ENCODE data around the gene PEDS1. TPM values are rescaled to one million over a fixed set of nuclear protein-coding genes. Genes with fewer than 3 reads are reported as not detected.

PEDS1 gene
- total and polyA plus RNA-seq, 2 of the 13 experiments (the other 11 are each of a cell fraction or from before 2014, with no cell fraction given): 30.5 to 93.9 TPM

DNA sequence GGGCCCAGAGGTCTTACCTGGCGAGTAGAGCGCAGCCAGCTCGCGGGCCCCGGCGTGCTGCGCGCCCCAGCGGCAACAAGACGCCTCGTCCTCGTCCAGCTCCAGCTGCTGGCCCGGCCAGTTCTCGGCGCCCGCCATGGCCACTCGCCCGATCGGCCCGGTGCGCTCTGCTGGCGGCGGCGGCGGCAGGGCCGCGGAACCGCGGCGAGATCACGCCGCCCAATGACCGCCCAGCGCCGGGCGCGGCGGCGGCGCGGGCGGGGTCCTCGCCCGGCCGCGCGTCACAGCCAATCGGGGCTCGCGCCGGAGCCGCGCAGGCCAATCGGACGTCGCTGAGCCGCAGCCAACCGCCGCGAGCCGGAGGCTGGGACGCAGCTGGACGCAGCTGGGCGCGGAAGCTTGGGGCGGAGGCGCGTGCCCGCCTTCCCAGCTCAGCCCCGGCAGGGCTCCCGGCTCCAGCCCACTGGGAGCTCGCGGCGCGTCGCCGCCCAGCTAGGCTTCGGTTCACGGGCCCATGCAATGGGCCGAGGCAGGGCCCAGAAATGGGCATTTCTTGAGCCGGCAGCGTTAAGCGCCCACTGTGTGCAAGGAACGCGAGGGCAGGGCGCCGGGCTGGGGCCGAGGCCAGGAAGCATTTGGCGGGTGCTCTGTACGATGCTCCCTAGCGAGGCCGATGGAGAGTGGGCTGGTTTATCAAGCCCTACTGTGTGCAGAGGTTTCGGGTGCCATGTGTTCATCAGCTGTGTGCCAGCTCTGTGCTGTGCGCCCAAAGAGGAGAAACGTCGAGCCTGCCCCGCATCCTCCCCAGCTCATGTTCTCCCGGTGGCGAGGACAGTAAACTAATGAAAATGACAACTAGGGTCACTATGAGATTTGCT, at the start of gene PEDS1 (continued):
- TF ChIP-seq ZNF260 (CRISPR knock-in tag; IDR thresholded peaks at IDR 0.05; ENCODE audit: borderline replicate concordance, low read depth): peak; percentile 88; the same call in 1 of the 2 replicates
- TF ChIP-seq ZSCAN22 (CRISPR knock-in tag; IDR thresholded peaks at IDR 0.05): peak; percentile 89
- TF ChIP-seq TBX3 (IDR thresholded peaks at IDR 0.05; ENCODE audit: borderline replicate concordance): no peak
- TF ChIP-seq ZFP37 (CRISPR knock-in tag; IDR thresholded peaks at IDR 0.05; ENCODE audit: borderline replicate concordance): 0 out of 2 replicates have a peak, but pooled peaks have one; percentile 11
- TF ChIP-seq PCBP2 (optimal IDR thresholded peaks at IDR 0.05; ENCODE audit: low read depth, low read length, poor library complexity, severe bottlenecking): no peak
- peak; percentile 60; the same call in 1 of the 2 replicates for TF ChIP-seq ZNF44 (CRISPR knock-in tag; IDR thresholded peaks at IDR 0.05)
- TF ChIP-seq, protein P1, sequence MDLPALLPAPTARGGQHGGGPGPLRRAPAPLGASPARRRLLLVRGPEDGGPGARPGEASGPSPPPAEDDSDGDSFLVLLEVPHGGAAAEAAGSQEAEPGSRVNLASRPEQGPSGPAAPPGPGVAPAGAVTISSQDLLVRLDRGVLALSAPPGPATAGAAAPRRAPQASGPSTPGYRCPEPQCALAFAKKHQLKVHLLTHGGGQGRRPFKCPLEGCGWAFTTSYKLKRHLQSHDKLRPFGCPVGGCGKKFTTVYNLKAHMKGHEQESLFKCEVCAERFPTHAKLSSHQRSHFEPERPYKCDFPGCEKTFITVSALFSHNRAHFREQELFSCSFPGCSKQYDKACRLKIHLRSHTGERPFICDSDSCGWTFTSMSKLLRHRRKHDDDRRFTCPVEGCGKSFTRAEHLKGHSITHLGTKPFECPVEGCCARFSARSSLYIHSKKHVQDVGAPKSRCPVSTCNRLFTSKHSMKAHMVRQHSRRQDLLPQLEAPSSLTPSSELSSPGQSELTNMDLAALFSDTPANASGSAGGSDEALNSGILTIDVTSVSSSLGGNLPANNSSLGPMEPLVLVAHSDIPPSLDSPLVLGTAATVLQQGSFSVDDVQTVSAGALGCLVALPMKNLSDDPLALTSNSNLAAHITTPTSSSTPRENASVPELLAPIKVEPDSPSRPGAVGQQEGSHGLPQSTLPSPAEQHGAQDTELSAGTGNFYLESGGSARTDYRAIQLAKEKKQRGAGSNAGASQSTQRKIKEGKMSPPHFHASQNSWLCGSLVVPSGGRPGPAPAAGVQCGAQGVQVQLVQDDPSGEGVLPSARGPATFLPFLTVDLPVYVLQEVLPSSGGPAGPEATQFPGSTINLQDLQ (CRISPR knock-in tag; IDR thresholded peaks at IDR 0.05): peak; percentile 66; the same call in 1 of the 2 replicates
- TF ChIP-seq KMT2A (CRISPR knock-in tag; IDR thresholded peaks at IDR 0.05): peak; percentile 86
- TF ChIP-seq SRSF1 (optimal IDR thresholded peaks at IDR 0.05; ENCODE audit: low read depth, low read length): no peak
- peak; percentile 98 for TF ChIP-seq SAFB2 (CRISPR knock-in tag; IDR thresholded peaks at IDR 0.05; ENCODE audit: borderline replicate concordance, low read depth)
- TF ChIP-seq CEBPB (IDR thresholded peaks at IDR 0.05; ENCODE audit: borderline replicate concordance, low read depth, low read length): no peak
- TF ChIP-seq, protein P2, sequence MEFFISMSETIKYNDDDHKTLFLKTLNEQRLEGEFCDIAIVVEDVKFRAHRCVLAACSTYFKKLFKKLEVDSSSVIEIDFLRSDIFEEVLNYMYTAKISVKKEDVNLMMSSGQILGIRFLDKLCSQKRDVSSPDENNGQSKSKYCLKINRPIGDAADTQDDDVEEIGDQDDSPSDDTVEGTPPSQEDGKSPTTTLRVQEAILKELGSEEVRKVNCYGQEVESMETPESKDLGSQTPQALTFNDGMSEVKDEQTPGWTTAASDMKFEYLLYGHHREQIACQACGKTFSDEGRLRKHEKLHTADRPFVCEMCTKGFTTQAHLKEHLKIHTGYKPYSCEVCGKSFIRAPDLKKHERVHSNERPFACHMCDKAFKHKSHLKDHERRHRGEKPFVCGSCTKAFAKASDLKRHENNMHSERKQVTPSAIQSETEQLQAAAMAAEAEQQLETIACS (CRISPR knock-in tag; IDR thresholded peaks at IDR 0.05): peak; percentile 97
- TF ChIP-seq, protein P3, sequence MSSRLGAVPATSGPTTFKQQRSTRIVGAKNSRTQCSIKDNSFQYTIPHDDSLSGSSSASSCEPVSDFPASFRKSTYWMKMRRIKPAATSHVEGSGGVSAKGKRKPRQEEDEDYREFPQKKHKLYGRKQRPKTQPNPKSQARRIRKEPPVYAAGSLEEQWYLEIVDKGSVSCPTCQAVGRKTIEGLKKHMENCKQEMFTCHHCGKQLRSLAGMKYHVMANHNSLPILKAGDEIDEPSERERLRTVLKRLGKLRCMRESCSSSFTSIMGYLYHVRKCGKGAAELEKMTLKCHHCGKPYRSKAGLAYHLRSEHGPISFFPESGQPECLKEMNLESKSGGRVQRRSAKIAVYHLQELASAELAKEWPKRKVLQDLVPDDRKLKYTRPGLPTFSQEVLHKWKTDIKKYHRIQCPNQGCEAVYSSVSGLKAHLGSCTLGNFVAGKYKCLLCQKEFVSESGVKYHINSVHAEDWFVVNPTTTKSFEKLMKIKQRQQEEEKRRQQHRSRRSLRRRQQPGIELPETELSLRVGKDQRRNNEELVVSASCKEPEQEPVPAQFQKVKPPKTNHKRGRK (CRISPR knock-in tag; IDR thresholded peaks at IDR 0.05): 0 out of 2 replicates have a peak, but pooled peaks have one; percentile 67
- TF ChIP-seq ZNF678 (CRISPR knock-in tag; IDR thresholded peaks at IDR 0.05): peak; percentile 96
- TF ChIP-seq, protein P4, sequence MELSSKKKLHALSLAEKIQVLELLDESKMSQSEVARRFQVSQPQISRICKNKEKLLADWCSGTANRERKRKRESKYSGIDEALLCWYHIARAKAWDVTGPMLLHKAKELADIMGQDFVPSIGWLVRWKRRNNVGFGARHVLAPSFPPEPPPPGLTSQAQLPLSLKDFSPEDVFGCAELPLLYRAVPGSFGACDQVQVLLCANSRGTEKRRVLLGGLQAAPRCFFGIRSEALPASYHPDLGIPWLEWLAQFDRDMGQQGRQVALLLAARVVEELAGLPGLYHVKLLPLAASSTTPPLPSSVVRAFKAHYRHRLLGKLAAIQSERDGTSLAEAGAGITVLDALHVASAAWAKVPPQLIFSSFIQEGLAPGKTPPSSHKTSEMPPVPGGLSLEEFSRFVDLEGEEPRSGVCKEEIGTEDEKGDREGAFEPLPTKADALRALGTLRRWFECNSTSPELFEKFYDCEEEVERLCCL (CRISPR knock-in tag; IDR thresholded peaks at IDR 0.05; ENCODE audit: borderline replicate concordance): no peak
- TF ChIP-seq, protein P5, sequence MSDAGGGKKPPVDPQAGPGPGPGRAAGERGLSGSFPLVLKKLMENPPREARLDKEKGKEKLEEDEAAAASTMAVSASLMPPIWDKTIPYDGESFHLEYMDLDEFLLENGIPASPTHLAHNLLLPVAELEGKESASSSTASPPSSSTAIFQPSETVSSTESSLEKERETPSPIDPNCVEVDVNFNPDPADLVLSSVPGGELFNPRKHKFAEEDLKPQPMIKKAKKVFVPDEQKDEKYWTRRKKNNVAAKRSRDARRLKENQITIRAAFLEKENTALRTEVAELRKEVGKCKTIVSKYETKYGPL (CRISPR knock-in tag; IDR thresholded peaks at IDR 0.05): peak; percentile 10; the same call in 1 of the 2 replicates
- TF ChIP-seq, protein P6, sequence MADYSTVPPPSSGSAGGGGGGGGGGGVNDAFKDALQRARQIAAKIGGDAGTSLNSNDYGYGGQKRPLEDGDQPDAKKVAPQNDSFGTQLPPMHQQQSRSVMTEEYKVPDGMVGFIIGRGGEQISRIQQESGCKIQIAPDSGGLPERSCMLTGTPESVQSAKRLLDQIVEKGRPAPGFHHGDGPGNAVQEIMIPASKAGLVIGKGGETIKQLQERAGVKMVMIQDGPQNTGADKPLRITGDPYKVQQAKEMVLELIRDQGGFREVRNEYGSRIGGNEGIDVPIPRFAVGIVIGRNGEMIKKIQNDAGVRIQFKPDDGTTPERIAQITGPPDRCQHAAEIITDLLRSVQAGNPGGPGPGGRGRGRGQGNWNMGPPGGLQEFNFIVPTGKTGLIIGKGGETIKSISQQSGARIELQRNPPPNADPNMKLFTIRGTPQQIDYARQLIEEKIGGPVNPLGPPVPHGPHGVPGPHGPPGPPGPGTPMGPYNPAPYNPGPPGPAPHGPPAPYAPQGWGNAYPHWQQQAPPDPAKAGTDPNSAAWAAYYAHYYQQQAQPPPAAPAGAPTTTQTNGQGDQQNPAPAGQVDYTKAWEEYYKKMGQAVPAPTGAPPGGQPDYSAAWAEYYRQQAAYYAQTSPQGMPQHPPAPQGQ (CRISPR knock-in tag; IDR thresholded peaks at IDR 0.05; ENCODE audit: borderline replicate concordance): no peak

Measured in HepG2 (cell line).